ENCODE results near the gene PIF1.
"Not testable (repeated sequence)": the region's sequence is repeated elsewhere in the genome, so short reads cannot be mapped to it uniquely, and the experiment has no call there.

PIF1 gene

DNA sequence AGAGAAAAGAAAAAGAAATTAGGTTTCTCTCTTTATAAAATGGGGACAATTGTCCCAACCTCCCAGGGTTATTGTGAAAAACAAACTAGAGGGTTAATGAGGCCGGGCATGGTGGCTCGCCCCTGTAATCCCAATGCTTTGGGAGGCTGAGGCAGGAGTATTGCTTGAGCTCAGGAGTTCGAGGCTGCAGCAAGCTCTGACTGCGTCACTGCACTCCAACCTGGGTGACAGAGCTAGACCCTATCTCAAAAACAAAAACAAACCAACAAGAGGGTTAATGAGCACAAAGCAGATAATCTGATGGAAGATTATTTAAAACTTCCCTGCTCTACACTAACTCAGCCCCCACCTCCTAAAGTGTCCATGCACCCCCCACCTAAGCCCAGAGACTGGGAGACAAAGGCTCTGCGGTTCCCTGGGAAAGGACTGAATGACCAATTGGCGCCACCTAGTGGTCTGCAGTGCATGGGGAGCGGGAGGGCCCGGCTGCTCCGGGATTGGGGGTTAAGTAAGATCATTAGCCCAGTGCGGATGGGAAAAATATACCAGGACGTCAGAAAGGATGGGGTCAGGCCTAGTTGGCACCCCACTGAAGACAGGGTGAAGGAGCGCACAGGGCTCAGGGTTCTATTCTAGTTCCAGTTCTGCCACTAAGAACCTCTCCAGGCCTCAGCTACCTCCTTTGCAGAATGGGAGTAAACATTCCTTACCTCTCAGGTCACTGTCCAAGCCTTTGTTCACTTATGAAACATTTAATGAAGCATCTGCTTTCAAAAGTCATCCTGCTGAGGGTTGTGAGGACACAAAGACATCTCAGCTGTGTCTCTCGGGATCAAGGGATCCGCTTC, 15.6 kb downstream of the PIF1 start:
- peak; percentile 72 for DNase-seq (ENCODE audit: low spot score)

DNA sequence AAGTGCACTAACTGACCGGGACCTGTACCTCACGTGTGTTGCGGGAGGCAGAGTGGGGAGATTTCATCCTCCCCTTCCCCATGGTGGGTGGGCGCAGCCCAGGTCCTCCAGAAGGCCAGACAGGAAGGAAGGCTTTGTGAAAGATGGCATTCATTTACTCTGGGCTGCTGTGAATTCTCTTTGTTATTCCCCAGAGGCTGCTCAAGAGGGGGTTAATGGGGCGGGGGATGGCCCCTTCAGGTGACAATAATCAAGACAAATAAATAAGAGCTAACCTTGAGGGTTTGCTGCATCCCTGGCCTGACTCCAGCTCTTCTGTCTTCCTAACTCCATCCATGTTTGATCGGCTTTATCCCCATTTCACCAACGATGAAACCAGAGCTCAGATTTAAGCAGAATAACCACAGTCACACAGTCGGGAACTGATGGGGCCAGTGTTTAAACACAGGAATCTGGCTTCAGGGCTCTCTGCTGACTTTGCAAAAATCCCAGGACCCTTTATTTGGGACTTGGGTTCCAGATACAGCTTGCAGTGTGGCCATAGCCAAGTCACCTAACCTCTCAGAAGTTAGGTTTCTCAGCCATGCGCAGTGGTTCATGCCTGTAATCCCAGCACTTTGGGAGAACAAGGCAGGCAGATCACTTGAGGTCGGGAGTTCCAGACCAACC, 16.5 kb downstream of the PIF1 start:
- DNase-seq (ENCODE audit: low spot score): no peak

DNA sequence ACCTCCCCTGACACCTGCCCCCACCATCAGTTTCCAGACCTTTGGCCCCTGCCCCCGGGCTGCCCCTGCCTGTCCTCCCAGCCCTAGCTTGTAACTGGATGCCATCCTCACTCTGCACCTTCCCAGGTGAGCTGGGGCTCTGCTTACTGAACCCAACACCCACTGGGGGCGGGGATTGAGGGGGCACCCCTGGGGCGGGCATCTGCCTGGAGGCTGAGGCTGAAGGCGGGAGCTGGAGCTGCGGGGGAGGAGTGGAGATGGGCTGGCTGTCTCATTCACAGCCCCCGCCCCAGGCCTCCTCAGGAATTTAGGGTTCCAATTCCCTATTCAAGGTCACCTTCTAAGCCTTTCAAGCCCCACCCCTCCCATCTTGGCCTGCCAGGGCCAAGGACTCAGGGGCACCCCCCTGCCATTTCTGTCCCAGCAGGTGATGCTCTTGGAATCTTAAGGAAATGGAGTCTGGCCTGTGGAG, 17.7 kb downstream of the PIF1 start:
- no peak for DNase-seq (ENCODE audit: low spot score)

DNA sequence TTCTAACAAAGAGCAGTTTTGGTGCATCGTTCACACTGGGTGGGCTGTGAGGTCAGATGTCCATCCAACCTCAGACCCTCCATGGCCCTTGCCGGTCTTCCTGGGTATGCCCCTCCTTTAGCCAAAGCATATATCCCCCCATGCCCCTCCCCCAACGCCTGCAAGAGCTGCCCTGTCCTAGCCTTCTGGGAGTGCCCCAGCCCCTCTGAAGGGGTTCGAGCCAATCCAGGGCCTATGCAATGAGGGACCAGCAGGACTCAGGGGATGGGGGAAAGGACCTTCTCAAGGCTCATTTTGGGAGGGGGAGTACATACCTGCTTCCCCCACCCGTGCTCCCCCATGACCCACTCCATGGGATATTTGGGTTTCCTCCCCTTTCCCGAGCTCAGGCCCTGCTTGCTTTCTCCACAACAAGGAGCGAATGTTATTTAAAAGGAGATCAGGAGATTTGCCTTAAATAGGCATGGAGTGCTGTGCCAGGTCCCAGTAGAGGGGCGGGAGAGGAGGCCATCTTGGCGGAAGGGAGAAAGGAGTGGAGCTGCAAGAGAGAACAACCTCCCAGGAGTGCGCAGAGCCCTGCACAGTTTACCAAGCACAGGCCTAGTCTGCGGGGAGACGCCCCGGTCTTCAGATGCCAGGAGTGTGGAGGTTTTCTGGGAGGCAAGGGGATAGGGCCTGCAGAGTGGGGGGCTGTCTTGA, 18.2 kb downstream of the PIF1 start:
- no peak for DNase-seq (ENCODE audit: low spot score)

DNA sequence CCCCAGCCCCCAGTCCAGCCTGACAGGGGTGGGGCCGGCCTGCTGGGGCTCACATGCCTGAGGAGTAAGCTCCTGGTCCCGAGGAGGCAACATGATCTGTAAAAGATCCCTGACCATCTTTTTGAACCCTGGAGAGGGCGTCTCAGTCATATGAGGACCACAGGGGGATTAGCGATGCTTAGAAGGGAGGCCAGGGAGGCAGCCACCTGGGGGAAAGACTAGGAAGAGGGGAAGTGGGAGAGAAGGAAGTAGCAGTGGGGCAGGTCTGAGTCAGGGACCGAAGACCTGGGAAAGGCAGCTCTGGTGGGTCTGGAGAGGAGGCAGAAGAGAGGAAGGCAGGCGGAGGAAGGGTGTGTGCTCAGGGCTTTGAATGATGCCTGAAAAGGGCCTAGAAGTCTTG, 18.9 kb downstream of the PIF1 start:
- DNase-seq (ENCODE audit: low spot score): no peak

DNA sequence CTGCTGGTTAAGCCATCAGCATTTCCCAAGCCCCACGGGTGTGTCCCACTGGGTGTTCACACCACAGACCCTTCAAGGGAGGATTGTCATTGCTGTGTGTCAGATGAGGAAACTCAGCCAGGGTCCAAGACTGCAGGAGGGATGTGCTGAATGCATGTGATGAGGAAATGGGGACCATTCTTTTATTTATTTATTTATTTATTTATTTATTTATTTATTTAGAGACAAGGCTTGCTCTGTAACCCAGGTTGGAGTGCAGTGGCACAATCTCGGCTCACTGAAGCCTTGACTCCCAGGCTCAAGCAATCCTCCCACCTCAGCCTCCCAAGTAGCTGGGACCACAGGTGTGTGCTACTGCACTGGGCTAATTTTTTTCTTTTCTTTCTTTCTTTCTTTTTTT, 20.8 kb downstream of the PIF1 start:
- DNase-seq (ENCODE audit: low spot score): no peak

DNA sequence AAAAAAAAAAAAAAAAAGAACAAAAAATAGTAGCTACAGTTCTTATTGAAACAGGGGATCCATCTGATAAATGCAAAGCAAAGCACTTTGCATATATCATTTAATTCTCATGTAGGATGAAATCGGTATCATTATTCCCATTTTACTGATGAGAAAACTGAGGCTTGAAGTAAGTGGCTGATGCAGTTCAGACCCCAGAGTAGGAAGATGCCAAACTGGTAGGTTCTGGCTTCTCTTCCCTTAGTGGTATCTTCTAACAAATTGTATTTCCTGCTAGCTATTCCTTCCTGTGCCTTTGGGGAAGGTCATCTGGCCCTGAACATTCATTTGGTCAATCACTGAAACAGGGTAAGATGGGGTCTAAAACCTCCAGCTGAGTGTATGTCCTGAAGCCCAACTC, 21.9 kb downstream of the PIF1 start:
- DNase-seq (ENCODE audit: low spot score): no peak

DNA sequence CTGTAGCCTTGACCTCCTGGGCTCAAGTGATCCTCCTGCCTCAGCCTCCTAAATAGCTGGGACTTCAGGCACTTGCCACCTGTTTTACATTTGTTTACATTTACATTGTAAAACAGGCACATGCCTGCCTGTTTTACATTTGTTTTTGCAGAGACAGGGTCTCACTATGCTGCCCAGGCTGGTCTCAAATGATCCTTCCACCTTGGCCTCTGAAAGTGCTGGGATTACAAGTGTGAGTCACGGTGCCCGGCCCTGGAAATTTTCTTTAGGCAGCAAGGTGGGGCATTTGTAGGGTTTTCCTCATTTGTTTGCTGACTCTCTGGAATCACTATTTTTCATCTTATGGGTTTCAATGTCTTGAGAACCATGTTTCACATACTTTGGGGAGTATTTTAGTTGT, 25.0 kb downstream of the PIF1 start:
- no peak for DNase-seq (ENCODE audit: low spot score)

DNA sequence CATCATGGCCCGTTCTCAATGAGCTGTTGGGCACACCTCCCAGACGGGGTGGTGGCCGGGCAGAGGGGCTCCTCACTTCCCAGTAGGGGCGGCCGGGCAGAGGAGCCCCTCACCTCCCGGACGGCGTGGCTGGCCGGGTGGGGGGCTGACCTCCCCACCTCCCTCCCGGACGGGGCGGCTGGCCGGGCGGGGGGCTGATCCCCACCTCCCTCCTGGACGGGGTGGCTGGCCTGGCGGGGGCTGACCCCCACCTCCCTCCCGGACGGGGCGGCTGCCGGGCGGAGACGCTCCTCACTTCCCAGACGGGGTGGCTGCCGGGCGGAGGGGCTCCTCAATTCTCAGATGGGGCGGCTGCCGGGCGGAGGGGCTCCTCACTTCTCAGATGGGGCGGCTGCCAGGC, 26.5 kb downstream of the PIF1 start:
- DNase-seq (ENCODE audit: low spot score): not testable (repeated sequence)

DNA sequence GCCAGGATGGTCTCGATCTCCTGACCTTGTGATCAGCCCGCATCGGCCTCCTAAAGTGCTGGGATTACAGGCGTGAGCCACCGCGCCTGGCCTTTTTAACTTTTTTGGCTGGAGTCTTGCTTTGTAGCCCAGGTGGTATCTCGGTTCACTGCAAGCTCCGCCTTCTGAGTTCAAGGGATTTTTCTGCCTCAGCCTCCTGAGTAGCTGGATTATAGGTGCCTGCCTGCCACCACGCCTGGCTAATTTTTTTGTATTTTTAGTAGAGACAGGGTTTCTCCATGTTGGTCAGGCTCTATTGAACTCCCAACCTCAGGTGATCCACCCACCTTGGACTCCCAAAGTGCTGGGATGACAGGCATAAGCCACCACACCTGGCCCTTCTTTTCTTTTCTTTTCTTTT, 29.5 kb downstream of the PIF1 start:
- not testable (repeated sequence) for DNase-seq (ENCODE audit: low spot score)

DNA sequence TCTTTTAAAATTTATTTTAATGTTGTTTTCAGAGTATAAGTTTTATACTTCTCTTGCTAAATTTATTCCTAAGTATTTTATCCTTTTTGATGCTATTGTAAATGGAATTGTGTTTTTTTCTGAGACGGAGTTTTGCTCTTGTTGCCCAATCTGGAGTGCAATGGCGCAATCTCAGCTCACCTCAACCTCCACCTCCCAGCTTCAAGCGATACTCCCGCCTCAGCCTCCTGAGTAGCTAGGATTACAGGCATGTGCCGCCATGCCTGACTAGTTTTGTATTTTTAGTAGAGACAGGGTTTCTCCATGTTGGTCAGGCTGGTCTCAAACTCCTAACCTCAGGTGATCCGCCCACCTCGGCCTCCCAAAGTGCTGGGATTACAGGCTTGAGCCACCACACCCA, 30.1 kb downstream of the PIF1 start:
- DNase-seq (ENCODE audit: low spot score): not testable (repeated sequence)

DNA sequence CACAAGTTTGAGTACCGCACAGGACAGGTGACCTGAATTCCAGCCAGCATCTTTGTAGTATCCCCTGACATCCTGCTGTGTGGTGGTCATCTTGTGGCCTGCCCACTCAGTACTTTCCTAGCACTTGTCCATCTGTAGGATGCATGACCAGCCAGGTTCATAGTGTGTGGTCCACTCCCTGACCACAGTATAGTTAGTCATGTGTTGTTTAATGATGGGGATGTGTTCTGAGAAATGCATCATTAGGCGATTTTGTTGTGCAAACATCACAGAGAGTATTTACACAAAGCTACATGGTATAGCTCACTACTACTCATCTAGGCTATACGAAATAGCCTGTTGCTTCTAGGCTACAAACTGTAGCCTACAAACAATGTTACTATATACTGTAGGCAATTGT, 33.2 kb downstream of the PIF1 start:
- DNase-seq (ENCODE audit: low spot score): no peak

DNA sequence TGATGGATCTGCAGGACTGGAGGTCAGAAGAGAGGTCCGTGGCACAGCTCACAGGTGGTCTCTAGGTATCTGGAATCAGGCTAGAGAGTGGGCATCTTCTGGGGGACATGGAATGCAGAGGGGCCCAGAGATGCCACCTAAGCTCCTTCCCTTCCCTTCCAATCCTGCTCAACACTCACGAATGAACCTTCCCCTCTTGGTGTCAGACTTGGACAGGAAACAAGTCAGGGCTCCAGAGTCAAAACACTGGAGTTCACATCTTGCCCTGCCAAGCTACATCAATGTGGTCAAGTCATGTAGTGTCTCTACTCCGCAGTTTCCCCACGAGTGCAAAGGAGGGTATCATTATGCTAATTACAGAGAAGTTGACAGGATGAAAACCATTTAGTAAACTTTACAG, 34.0 kb downstream of the PIF1 start:
- DNase-seq (ENCODE audit: low spot score): no peak

DNA sequence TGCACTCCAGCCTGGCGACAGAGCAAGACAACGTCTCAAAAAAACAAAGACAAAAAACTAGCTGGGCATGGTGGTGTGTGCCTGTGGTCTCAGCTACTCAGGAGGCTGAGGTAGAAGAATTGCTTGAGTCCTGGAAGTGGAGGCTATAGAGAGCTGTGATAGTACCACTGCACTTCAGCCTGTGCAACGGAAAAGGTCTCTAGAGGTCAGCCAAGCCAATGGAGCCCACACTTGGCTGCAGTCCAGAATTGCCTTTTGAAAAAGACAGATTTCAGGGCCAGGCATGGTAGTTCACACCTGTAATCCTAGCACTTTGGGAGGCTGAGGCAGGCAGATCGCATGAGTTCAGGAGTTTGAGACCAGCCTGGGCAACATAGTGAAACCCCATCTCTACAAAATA, 41.7 kb downstream of the PIF1 start:
- DNase-seq (ENCODE audit: low spot score): no peak

DNA sequence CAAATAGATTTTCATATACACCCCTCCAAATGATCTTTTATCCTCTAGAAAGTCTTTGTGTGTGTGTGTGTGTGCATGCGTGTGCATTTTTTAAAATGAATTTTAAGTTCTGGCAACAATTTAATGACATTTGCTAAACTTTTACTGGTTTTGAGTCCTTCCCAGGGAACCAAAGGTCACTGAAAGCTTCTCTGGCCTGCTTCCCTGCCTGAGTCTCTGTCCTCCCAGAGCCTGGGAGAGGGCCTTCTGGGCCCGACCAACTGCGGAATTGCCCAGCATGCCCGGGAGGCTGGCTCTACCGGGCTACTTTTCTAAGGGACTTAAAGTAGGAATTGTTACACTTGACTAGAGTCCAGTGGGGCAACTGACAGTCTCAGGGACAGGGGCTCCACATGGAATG, 42.7 kb downstream of the PIF1 start:
- no peak for DNase-seq (ENCODE audit: low spot score)

DNA sequence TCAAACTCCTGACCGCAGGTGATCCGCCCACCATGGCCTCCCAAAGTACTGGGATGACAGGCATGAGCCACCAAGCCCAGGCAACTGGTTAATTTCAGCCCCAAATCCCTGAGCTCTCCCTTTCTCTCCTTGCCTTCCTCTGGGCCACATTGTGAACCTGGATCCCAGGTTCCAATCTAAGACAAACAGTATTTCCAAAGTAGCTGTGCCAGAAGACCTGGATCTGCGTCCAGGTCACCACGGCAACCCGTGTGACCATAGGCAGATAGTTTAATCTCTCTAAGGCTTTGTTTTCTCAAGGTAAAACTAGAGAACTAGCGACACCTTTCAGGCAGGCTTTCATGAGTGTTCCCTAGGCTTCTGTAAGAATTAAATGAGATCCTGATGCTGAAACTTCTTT, 44.1 kb downstream of the PIF1 start:
- DNase-seq (ENCODE audit: low spot score): no peak

DNA sequence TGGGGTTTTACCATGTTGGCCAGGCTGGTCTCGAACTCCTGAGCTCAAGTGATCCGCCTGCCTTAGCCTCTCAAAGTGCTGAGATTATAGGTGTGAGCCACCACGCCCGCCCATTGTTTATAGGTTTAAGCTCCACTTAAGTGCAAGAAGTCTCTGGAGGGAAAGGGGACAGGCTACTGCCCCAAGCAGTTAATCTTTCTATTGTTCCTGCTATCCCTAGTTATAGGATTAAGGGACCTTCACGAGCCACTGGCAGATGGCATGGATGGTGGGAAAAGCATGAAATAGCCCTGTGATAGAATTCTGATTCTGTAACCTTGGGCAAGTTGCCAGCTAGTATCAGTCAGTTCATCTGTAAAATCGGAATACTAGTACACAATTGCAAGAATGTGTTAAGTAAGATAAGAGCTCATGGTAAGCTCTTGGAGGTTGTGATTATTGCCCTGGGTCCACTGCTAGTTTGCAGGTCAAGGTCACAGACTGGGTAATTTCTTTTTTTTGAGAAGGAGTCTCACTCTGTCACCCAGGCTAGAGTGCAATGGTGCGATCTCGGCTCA, 44.8 kb downstream of the PIF1 start:
- no peak for DNase-seq (ENCODE audit: low spot score)

DNA sequence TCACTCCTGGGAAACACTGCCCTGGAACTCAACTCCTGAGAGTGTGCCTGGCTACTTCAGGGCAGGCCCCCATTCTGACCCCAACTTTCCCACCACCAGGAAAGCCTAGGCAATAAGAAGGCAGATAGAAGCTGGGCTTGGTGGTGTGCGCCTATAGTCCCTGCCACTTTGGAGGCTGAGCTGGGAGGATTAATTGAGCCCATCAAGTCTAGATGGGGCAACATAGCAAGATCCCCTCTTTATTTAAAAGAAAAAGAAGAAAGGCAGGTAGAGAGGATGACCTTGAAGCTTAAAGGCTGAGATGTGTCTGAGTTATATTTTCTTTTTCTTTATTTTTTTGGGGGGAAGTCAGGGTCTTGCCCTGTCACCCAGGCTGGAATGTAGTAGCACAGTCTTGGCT, 45.8 kb downstream of the PIF1 start:
- DNase-seq (ENCODE audit: low spot score): no peak

DNA sequence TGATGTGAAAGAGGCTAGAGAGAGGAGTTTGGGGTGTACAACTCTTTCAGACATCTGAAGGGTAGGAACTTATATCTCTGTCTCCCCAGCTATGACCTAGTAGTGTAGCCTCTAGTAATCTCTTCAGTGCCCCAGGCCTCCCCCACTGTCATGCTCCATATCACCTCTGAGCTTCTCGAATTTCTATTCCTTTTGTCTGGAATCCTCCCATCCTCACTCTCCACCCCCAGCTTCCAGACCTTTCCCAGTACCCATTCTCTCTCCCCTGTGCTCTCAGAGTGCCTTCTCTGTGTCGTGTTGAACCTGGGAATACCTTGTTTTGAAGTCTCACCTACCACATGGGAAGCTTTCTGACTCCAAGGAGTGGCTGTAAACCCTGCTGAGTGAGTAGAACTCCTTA, 46.4 kb downstream of the PIF1 start:
- no peak for DNase-seq (ENCODE audit: low spot score)

DNA sequence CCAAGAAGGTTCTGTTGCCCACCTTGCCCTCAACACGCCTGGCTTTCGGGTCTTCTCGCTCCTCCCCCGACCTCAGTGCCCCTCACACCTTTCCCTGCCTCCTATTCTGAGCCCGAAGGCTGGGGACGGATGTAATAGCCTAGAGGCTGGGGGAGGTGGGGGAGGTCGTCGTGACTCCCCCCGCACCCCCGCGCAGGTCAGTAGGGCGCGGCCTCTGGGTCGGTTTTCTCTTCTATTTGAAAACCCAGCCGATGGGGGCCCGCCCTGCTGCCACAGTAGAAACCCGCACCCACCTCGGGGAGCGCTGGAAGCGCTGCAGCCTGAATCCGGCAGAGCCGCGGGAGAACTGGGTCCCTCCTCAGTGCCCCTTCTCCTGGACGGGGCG, 49.1 kb downstream of the PIF1 start:
- DNase-seq (ENCODE audit: low spot score): no peak

DNA sequence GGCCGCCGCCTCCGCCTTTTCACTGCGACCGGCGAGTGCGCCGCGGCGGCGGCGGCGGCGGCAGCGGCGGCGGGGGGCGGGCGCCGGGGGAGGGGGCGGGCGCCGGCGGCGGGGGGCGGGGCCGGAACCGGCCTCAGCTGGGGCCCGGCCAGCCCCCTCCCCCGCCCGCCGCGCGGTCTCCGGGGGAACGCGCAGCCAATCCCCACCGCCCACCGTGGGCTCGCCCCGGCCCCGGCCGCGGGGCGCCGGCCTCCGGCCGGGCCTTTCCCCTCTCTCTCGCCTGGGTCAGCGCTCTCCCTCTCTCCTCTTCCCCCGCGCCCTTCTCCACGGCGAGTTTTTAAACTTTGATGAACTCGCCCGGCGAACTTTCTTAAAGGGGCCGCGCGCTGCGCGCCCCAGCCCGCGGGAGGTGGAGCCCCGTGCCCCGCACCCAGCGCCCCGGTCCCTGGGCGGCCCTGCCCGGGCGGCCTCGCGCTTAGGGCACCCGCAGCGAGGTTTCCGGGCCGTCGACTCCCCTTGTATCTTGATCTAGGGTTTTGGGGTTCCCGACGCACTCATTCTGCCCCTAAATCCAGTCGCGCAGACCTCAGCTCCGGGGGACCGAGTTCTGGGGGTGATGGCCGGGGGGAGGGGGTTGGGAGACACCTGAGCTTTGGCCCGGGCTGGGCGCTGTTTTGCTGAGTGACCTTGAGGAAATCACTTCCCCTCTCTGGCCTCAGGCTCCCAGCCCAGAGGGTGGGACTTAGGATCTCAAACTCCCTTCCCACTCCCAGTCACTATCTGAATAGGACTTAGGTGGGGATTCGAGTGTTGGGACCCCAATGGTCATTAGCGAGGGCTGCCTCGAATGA, 49.7 kb downstream of the PIF1 start, which contains the start of gene RBPMS2:
RBPMS2 (minus strand) TSS at position 39 of the 851 bp plus-strand sequence. CDS start 270 bp downstream, outside the sequence.
- DNase-seq (ENCODE audit: low spot score): no peak
